HEK293 (cell line): Measurements from ENCODE around the gene SOCS4.

Experiments
- CTCF ChIA-PET: fragments of 350-600 bp; formaldehyde crosslinking; extraction: SDS; loops from one replicate; lab custom pipeline; 2021; ENCODE audit warnings: antibody characterized with exemption; lab: Yijun Ruan, JAX
- POLR2A ChIA-PET: fragments of 300-600 bp; formaldehyde crosslinking; extraction: SDS; loops from one replicate; lab custom pipeline; 2020; ENCODE audit warnings: antibody characterized with exemption, inconsistent platforms; lab: Yijun Ruan, JAX
- H3K27ac ChIP-seq: fragments of 200-500 bp; sonication (Bioruptor generic); 2 replicates; pipeline ENCODE4 v1.5.1; 2014; ENCODE audit warnings: low read depth, low read length, control low read depth, inconsistent platforms; ENCODE audit errors: extremely low read depth
- H3K36me3 ChIP-seq, 2 experiments: fragments of 200-500 bp in 1 of 2; sonication (Bioruptor generic) in 1 of 2; 1 replicate in 1 of 2; 2 replicates in 1 of 2; pipeline ENCODE4 v1.5.1; 2014 to 2017; ENCODE audit warnings: inconsistent platforms in 2 of 2, low read length in 2 of 2; ENCODE audit not compliant: control insufficient read depth in 2 of 2, insufficient read depth in 1 of 2
- H3K4me1 ChIP-seq: fragments of 200-500 bp; sonication (Bioruptor generic); 2 replicates; pipeline ENCODE4 v1.5.1; 2014; ENCODE audit warnings: mild to moderate bottlenecking, low read length, inconsistent platforms; ENCODE audit not compliant: control insufficient read depth, insufficient read depth
- H3K4me3 ChIP-seq: 2 replicates; pipeline ENCODE4 v1.5.1; 2011; ENCODE audit warnings: low read depth, mild to moderate bottlenecking, control low read depth, low read length, moderate library complexity
- H3K9me3 ChIP-seq: fragments of 200-500 bp; sonication (Bioruptor generic); 2 replicates; pipeline ENCODE4 v1.5.1; 2014; ENCODE audit warnings: low read depth, low read length, inconsistent platforms; ENCODE audit not compliant: control insufficient read depth, insufficient read depth
- ELK4 ChIP-seq: IDR thresholded peaks from 2 replicates; pipeline ENCODE4 v1.6.1; 2011; ENCODE audit warnings: mild to moderate bottlenecking, low read depth, low read length, borderline replicate concordance
- GLI2 ChIP-seq: fragments of 450-650 bp; formaldehyde crosslinking; IDR thresholded peaks from 2 replicates; pipeline ENCODE4; 2017; ENCODE audit warnings: missing biosample characterization, missing genetic modification characterization, low read depth, borderline replicate concordance
- KLF10 ChIP-seq: fragments of 450-650 bp; IDR thresholded peaks from 2 replicates; pipeline ENCODE4 v1.5.1; 2018; ENCODE audit warnings: missing biosample characterization, mild to moderate bottlenecking, missing genetic modification characterization
- KLF7 ChIP-seq: fragments of 450-650 bp; formaldehyde crosslinking; IDR thresholded peaks from 2 replicates; pipeline ENCODE4 v1.5.1; 2016; ENCODE audit warnings: missing biosample characterization, missing genetic modification characterization, borderline replicate concordance
- KLF8 ChIP-seq: fragments of 450-650 bp; formaldehyde crosslinking; IDR thresholded peaks from 2 replicates; pipeline ENCODE4 v1.5.1; 2016; ENCODE audit warnings: missing biosample characterization, missing genetic modification characterization
- ZBTB8A ChIP-seq: fragments of 450-650 bp; formaldehyde crosslinking; IDR thresholded peaks from 2 replicates; pipeline ENCODE4 v1.5.1; 2016; ENCODE audit warnings: missing biosample characterization, missing genetic modification characterization
- ZFHX2 ChIP-seq: fragments of 450-650 bp; formaldehyde crosslinking; conservative IDR thresholded peaks from 2 replicates; pipeline ENCODE4 v1.5.1; 2016; ENCODE audit warnings: missing biosample characterization, missing genetic modification characterization
- ZNF157 ChIP-seq: fragments of 450-650 bp; formaldehyde crosslinking; IDR thresholded peaks from 2 replicates; pipeline ENCODE4 v1.5.1; 2016; ENCODE audit warnings: missing biosample characterization, missing genetic modification characterization
- ZNF223 ChIP-seq: fragments of 450-650 bp; formaldehyde crosslinking; IDR thresholded peaks from 2 replicates; pipeline ENCODE4 v1.5.1; 2016; ENCODE audit warnings: missing biosample characterization, missing genetic modification characterization
- ZNF37A ChIP-seq: fragments of 450-650 bp; IDR thresholded peaks from 2 replicates; pipeline ENCODE4 v1.5.1; 2018; ENCODE audit warnings: missing biosample characterization, missing genetic modification characterization
- ZNF473 ChIP-seq: fragments of 450-650 bp; formaldehyde crosslinking; IDR thresholded peaks from 2 replicates; pipeline ENCODE4 v1.5.1; 2017; ENCODE audit warnings: missing biosample characterization, missing genetic modification characterization
- ZNF510 ChIP-seq: fragments of 450-650 bp; formaldehyde crosslinking; IDR thresholded peaks from 2 replicates; pipeline ENCODE4 v1.5.1; 2018; ENCODE audit warnings: mild to moderate bottlenecking, missing genetic modification characterization, missing biosample characterization; ENCODE audit not compliant: insufficient replicate concordance
- ZNF513 ChIP-seq: fragments of 450-650 bp; IDR thresholded peaks from 2 replicates; pipeline ENCODE4 v1.5.1; 2018; ENCODE audit warnings: missing biosample characterization, missing genetic modification characterization
- ZNF544 ChIP-seq: fragments of 450-650 bp; formaldehyde crosslinking; IDR thresholded peaks from 2 replicates; pipeline ENCODE4 v1.5.0; 2017; ENCODE audit warnings: missing biosample characterization, missing genetic modification characterization
- ZNF629 ChIP-seq: fragments of 450-650 bp; formaldehyde crosslinking; IDR thresholded peaks from 2 replicates; pipeline ENCODE4 v1.5.1; 2017; ENCODE audit warnings: missing biosample characterization, missing genetic modification characterization
- ZNF639 ChIP-seq: fragments of 450-650 bp; formaldehyde crosslinking; IDR thresholded peaks from 2 replicates; pipeline ENCODE4 v1.5.1; 2016; ENCODE audit warnings: missing biosample characterization, missing genetic modification characterization
- ZNF670 ChIP-seq: fragments of 450-650 bp; formaldehyde crosslinking; IDR thresholded peaks from 2 replicates; pipeline ENCODE4 v1.5.1; 2016; ENCODE audit warnings: missing biosample characterization, missing genetic modification characterization, low read depth
- ZNF704 ChIP-seq: fragments of 450-650 bp; formaldehyde crosslinking; IDR thresholded peaks from 2 replicates; pipeline ENCODE4 v1.5.1; 2016; ENCODE audit warnings: missing biosample characterization, missing genetic modification characterization

The SOCS4 gene

GRCh38 chr14:55065411-55065810, 38.4 kb downstream of the SOCS4 start:
- Histone ChIP-seq H3K9me3 (no peaks in the 10 kb centered on the region), H3K27ac (no peak overlapping the region), H3K4me1 (no peaks in the 10 kb centered on the region), H3K36me3 (peaks cover 50 to 65% of the 10 kb centered on the region in 2 experiments), H3K4me3 (no peak overlapping the region)
- TF ChIP-seq ZNF223 (tag by site-specific recombination): no peak
- no peak for TF ChIP-seq ZBTB8A (tag by site-specific recombination)
- TF ChIP-seq ELK4: no peak
- TF ChIP-seq KLF8 (tag by site-specific recombination): no peak
- TF ChIP-seq KLF7 (tag by site-specific recombination): no peak
- no peak for TF ChIP-seq ZNF157 (tag by site-specific recombination)
- TF ChIP-seq ZNF544 (tag by site-specific recombination): no peak
- no peak for TF ChIP-seq ZNF704 (tag by site-specific recombination)
- POLR2A ChIA-PET: interaction anchor here (1.8 kb wide), 1 partner anchor 39 kb away, joined by 6 read pairs; the partner anchor contains the start of genes SOCS4 and WDHD1
- CTCF ChIA-PET: interaction anchor here (0.6 kb wide), 1 partner anchor 104 kb away, joined by 3 read pairs; no protein-coding TSS in a partner anchor

GRCh38 chr14:55066223-55066622, 39.2 kb downstream of the SOCS4 start:
- TF ChIP-seq ZNF544 (tag by site-specific recombination): no peak
- no peak for TF ChIP-seq ZNF670
- no peak for TF ChIP-seq ZNF37A (tag by site-specific recombination)
- TF ChIP-seq ZNF639 (tag by site-specific recombination): no peak
- no peak for TF ChIP-seq ZFHX2 (tag by site-specific recombination)
- no peak for TF ChIP-seq ZNF473 (tag by site-specific recombination)
- TF ChIP-seq KLF10: no peak
- no peak for TF ChIP-seq ZNF513
- no peak for TF ChIP-seq ZNF157 (tag by site-specific recombination)
- no peak for TF ChIP-seq ZNF629 (tag by site-specific recombination)
- TF ChIP-seq ZNF510 (tag by site-specific recombination): no peak
- no peak for TF ChIP-seq GLI2 (tag by site-specific recombination)
- Histone ChIP-seq H3K4me1 (no peaks in the 10 kb centered on the region), H3K36me3 (peaks cover 42 to 60% of the 10 kb centered on the region in 2 experiments), H3K4me3 (no peak overlapping the region), H3K27ac (no peak overlapping the region), H3K9me3 (no peaks in the 10 kb centered on the region)
- ChIA-PET POLR2A (interaction anchor here (1.8 kb wide), 1 partner anchor 39 kb away, joined by 6 read pairs; the partner anchor contains the start of genes SOCS4 and WDHD1), CTCF (interaction anchor here (0.6 to 1.2 kb wide), 3 partner anchors 13 to 103 kb away, joined by 3 read pairs; no protein-coding TSS in a partner anchor)
